ENCODE measurements around the gene RPS6KA3.

DNA sequence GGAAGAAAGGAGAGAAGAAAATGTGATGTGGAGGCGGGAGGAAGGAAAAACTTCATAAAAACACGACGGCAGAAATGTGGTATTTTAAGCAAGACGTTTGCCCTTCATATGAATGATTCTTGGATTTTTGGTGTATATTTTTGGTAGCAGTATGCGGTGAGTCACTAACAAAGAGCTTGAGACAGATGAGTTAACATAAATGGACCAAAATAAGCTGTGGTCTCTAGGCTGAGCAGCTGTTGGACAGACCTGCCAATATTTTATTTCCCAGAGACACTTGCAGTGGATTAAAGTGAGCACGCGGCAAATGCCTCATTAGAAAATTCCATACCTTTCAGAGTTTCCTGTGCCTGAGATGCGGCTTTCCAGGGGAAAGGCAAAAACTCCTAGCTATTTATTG, 43.1 kb upstream of the RPS6KA3 start:
- no peak for TF ChIP-seq CTCF (optimal IDR thresholded peaks at IDR 0.05 in 1 of 3, IDR thresholded peaks at IDR 0.05 in 1 of 3, conservative IDR thresholded peaks at IDR 0.05 in 1 of 3; ENCODE audit: extremely low read depth in 1 of 3, insufficient read depth in 2 of 3, low read length in 3 of 3)
- no peak for TF ChIP-seq EZH2 (IDR thresholded peaks at IDR 0.05; ENCODE audit: low read length)

Measured in keratinocyte (primary cell).